HepG2 (cell line): ENCODE data around the gene COL4A2. TPM values are rescaled to one million over a fixed set of nuclear protein-coding genes. Genes with fewer than 3 reads are reported as not detected.

Experiments used
- ATAC-seq: fragments of 200-7000 bp; cut with Tn5 transposase; 3 replicates; pipeline ENCODE4 v1.9.1; 2020; ENCODE audit warnings: mild to moderate bottlenecking, moderate library complexity
- BruUV-seq: library from RNA; stranded (reverse); fragments of 400-500 nt; replicated peaks from 2 replicates; lab custom pipeline; 2021; lab: Mats Ljungman, UMichigan
- CTCF ChIA-PET: fragments of 300-600 bp; formaldehyde crosslinking; extraction: SDS; loops from one replicate; lab custom pipeline; 2021; ENCODE audit warnings: low total read pairs, inconsistent platforms, low intra/inter-chr PET ratio; lab: Yijun Ruan, JAX
- POLR2A ChIA-PET: fragments of 350-600 bp; sonication (Branson Sonifier 250); formaldehyde crosslinking; loops from one replicate; lab custom pipeline; 2020; ENCODE audit warnings: antibody characterized with exemption, inconsistent platforms; lab: Yijun Ruan, JAX
- DNase-seq: peaks from one replicate; pipeline ENCODE4 v3.0.0-alpha.2; 2015; ENCODE audit warnings: low spot score
- FAIRE-seq: peaks from 3 replicates; lab custom pipeline; 2011; peaks lifted over from hg19 to GRCh38; lab: Jason Lieb, UNC
- H2AFZ ChIP-seq: one replicate; pipeline ENCODE4 v1.6.1; 2011; ENCODE audit warnings: low read length, inconsistent platforms
- H3K27ac ChIP-seq: fragments of 300-600 bp; 3 replicates; pipeline ENCODE4 v1.8.0; 2011; ENCODE audit warnings: mixed run types, mild to moderate bottlenecking, mixed read lengths, low read length, inconsistent platforms; ENCODE audit not compliant: insufficient read depth; ENCODE audit errors: extremely low read length
- H3K27me3 ChIP-seq, 2 experiments: fragments of 200-600 bp in 1 of 2; 2 replicates in 1 of 2; 3 replicates in 1 of 2; pipeline versions ENCODE4 v1.6.0 to v1.8.0; 2011; ENCODE audit warnings: low read length in 2 of 2, mild to moderate bottlenecking in 2 of 2, moderate library complexity in 2 of 2, inconsistent platforms in 1 of 2; ENCODE audit not compliant: insufficient read depth in 2 of 2, control insufficient read depth in 1 of 2
- H3K36me3 ChIP-seq, 2 experiments: fragments of 200-600 bp in 1 of 2; replicated peaks in 1 of 2; 2 replicates in 1 of 2; 3 replicates in 1 of 2; pipeline versions ENCODE4 v1.5.1 to v1.8.0; 2011; ENCODE audit warnings: low read length in 2 of 2, inconsistent platforms in 1 of 2; ENCODE audit not compliant: insufficient read depth in 2 of 2, control insufficient read depth in 1 of 2
- H3K4me1 ChIP-seq: 2 replicates; pipeline ENCODE4 v1.5.1; 2012; ENCODE audit warnings: low read length, inconsistent platforms; ENCODE audit not compliant: insufficient read depth
- H3K4me2 ChIP-seq: 2 replicates; pipeline ENCODE4 v1.6.0; 2011; ENCODE audit warnings: low read depth, low read length, inconsistent platforms
- H3K4me3 ChIP-seq, 3 experiments: fragments of 200-600 bp in 1 of 3; sonication (generic), shearing (Covaris generic) in 1 of 3; replicated peaks in 1 of 3; 2 replicates each; pipeline ENCODE4 v1.5.1; 2011 to 2016; ENCODE audit warnings: low read length in 3 of 3, inconsistent platforms in 2 of 3, low read depth in 2 of 3, mild to moderate bottlenecking in 2 of 3, control low read depth in 1 of 3, mixed read lengths in 1 of 3; ENCODE audit not compliant: insufficient read depth in 1 of 3
- H3K79me2 ChIP-seq: one replicate; pipeline ENCODE4 v1.6.1; 2011; ENCODE audit warnings: low read length, inconsistent platforms; ENCODE audit not compliant: insufficient read depth
- H3K9ac ChIP-seq: 2 replicates; pipeline ENCODE4 v1.6.0; 2011; ENCODE audit warnings: mild to moderate bottlenecking, low read depth, low read length, inconsistent platforms; ENCODE audit not compliant: insufficient read depth
- H3K9me3 ChIP-seq: 2 replicates; pipeline ENCODE4 v1.5.1; 2012; ENCODE audit warnings: mild to moderate bottlenecking, low read length
- H4K20me1 ChIP-seq: 2 replicates; pipeline ENCODE4 v1.6.0; 2011; ENCODE audit warnings: inconsistent platforms, mild to moderate bottlenecking, low read length, moderate library complexity; ENCODE audit not compliant: insufficient read depth
- FOXC1 ChIP-seq: sonication (generic); formaldehyde crosslinking; IDR thresholded peaks from 2 replicates; pipeline ENCODE4 v1.8.0; 2022; ENCODE audit warnings: mild to moderate bottlenecking, missing genetic modification reagents, borderline replicate concordance
- MAZ ChIP-seq, 2 experiments: sonication (generic) in 1 of 2; formaldehyde crosslinking in 1 of 2; IDR thresholded peaks; 2 replicates each; pipeline versions ENCODE4 v1.5.0 to v1.6.1; 2012 to 2020; ENCODE audit warnings: low read depth in 2 of 2, mild to moderate bottlenecking in 2 of 2, borderline replicate concordance in 1 of 2, improper control_type of control experiment in 1 of 2, low read length in 1 of 2, missing genetic modification reagents in 1 of 2, moderate library complexity in 1 of 2
- NFRKB ChIP-seq: fragments of 450-650 bp; IDR thresholded peaks from 2 replicates; pipeline ENCODE4 v1.6.1; 2017
- POLR2AphosphoS5 ChIP-seq: IDR thresholded peaks from 2 replicates; pipeline ENCODE4 v1.6.1; 2012; ENCODE audit warnings: low read depth, low read length
- RXRA ChIP-seq: sonication (generic); formaldehyde crosslinking; IDR thresholded peaks from 2 replicates; pipeline ENCODE4 v1.5.1; 2020; ENCODE audit warnings: missing genetic modification reagents
- SOX13 ChIP-seq, 3 experiments: fragments of 450-650 bp in 1 of 3; sonication (generic) in 1 of 3; formaldehyde crosslinking in 1 of 3; IDR thresholded peaks in 2 of 3; conservative IDR thresholded peaks in 1 of 3; 2 replicates each; pipeline versions ENCODE4 v1.5.0 to v1.6.1; 2016 to 2020; ENCODE audit warnings: antibody characterized with exemption in 1 of 3, mild to moderate bottlenecking in 1 of 3, missing compliant biosample characterization in 1 of 3, missing genetic modification reagents in 1 of 3, moderate library complexity in 1 of 3
- ZNF746 ChIP-seq: sonication (generic); formaldehyde crosslinking; IDR thresholded peaks from 2 replicates; pipeline ENCODE4 v1.8.0; 2022; ENCODE audit warnings: mild to moderate bottlenecking, missing genetic modification reagents
- WGBS: methylation state at CpG from one replicate; pipeline ENCODE4 v1.1.6; 2017; ENCODE audit warnings: low lambda C conversion rate; 5-methylcytosine and 5-hydroxymethylcytosine counted together
- in situ Hi-C: cut with HindIII; loops from 2 replicates; pipeline ENCODE4 v1.10.0; 2017; ENCODE audit warnings: low pct_unique_long_range_greater_than_20kb; ENCODE audit not compliant: extremely low pct_ligation_motif_present
- intact Hi-C: fragments of 100-400 bp; cut with micrococcal nuclease; formaldehyde crosslinking; loops from one replicate; pipeline ENCODE4 v1.10.0; 2022; ENCODE audit not compliant: unreplicated experiment
- polyA plus RNA-seq, 8 experiments: library from polyadenylated mRNA; depleted of rRNA in 3 of 8; stranded (reverse) in 7 of 8; unstranded in 1 of 8; fragments of >200 nt; fragmentation: Illumina TruSeq in 4 of 8; extraction: Trizol in 4 of 8; gene quantifications; 2 replicates each; pipeline versions ENCODE4 v1.2.1 to v1.2.3, GENCODE V29; 2011 to 2016; ENCODE audit warnings: low read depth in 4 of 8, missing spikeins in 1 of 8, mixed read lengths in 1 of 8; ENCODE audit not compliant: insufficient read depth in 1 of 8
- total RNA-seq, 5 experiments: library from RNA; depleted of rRNA; stranded (reverse); fragments of >200 nt; fragmentation: Illumina TruSeq; extraction: Trizol; gene quantifications; 2 replicates each; pipeline ENCODE4 v1.2.3, GENCODE V29; 2016; ENCODE audit warnings: low read depth in 1 of 5
- TF ChIP-seq, protein P1 (sequence below): sonication (generic); formaldehyde crosslinking; IDR thresholded peaks from 2 replicates; pipeline ENCODE4 v1.4.0; 2020; ENCODE audit warnings: missing genetic modification reagents
- TF ChIP-seq, protein P2 (sequence below): sonication (generic); formaldehyde crosslinking; IDR thresholded peaks from 2 replicates; pipeline ENCODE4 v1.4.0; 2020; ENCODE audit warnings: mild to moderate bottlenecking, missing genetic modification reagents
- TF ChIP-seq, protein P3 (sequence below): sonication (generic); formaldehyde crosslinking; IDR thresholded peaks from 2 replicates; pipeline ENCODE4 v1.8.0; 2023; ENCODE audit warnings: mild to moderate bottlenecking, missing genetic modification reagents
- TF ChIP-seq, protein P4 (sequence below): sonication (generic); formaldehyde crosslinking; IDR thresholded peaks from 2 replicates; pipeline ENCODE4 v1.9.0; 2022; ENCODE audit warnings: low read depth, missing genetic modification reagents
- TF ChIP-seq, protein P5 (sequence below): sonication (generic); formaldehyde crosslinking; IDR thresholded peaks from 2 replicates; pipeline ENCODE4 v1.4.0; 2020; ENCODE audit warnings: missing genetic modification reagents

Gene COL4A2
- total and polyA plus RNA-seq, 2 of the 13 experiments (the other 11 are each of a cell fraction or from before 2014, with no cell fraction given) = 0.22 to 1.9 TPM

DNA sequence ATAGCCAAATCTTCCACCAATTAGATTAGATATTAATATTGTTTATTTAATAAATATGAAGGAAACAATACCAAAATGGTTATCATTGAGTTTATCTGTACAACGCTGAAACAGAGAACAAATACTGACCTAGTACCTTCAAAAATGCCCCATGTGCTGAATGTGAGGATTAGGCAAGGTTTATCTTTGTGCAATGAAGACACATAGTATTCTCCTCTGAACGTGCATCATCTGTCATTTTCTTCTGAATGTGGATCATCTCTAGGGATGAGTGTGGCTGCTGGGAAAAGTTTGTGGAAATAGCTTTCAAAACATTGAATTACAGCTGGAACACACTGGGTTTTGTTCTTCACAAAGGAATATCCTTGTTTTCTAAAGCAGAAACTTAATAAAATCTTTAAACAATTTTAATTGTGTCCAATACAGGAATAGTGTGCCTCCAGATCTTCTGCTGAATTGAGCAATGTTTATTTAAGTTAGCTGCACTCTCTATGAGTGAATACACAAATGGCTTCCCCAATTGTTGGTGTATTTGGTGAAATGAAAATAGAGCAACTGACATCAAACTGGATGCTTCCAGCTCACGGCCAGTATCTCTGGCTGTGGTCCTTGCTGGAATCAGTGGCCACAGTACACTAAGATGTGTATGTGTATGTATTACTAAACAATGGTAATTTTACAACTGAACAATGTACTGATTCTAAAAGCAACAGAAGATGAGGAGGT lies 6.8 kb upstream of the COL4A2 start:
- no peak overlapping the region for H3K4me2 ChIP-seq
- H3K9ac ChIP-seq = no peak overlapping the region
- H3K9me3 ChIP-seq = no peaks in the 10 kb centered on the region
- no peaks in the 10 kb centered on the region for H3K79me2 ChIP-seq
- H3K4me3 ChIP-seq = no peak overlapping the region
- DNase-seq (no peak), FAIRE-seq (no peak), ATAC-seq (no peak)
- no peaks in the 10 kb centered on the region for H3K4me1 ChIP-seq
- no peak overlapping the region for H3K27ac ChIP-seq
- in situ Hi-C loops (no loop called here), intact Hi-C loops (no loop called here)
- 0% methylated on average over 3 of the region's 3 CpGs for WGBS
- no peak overlapping the region for H2AFZ ChIP-seq
- no peaks in the 10 kb centered on the region for H4K20me1 ChIP-seq
- CTCF ChIA-PET = no interaction called here
- POLR2A ChIA-PET = no interaction called here
- no TSS peak for BruUV-seq
- TF ChIP-seq, protein P1, sequence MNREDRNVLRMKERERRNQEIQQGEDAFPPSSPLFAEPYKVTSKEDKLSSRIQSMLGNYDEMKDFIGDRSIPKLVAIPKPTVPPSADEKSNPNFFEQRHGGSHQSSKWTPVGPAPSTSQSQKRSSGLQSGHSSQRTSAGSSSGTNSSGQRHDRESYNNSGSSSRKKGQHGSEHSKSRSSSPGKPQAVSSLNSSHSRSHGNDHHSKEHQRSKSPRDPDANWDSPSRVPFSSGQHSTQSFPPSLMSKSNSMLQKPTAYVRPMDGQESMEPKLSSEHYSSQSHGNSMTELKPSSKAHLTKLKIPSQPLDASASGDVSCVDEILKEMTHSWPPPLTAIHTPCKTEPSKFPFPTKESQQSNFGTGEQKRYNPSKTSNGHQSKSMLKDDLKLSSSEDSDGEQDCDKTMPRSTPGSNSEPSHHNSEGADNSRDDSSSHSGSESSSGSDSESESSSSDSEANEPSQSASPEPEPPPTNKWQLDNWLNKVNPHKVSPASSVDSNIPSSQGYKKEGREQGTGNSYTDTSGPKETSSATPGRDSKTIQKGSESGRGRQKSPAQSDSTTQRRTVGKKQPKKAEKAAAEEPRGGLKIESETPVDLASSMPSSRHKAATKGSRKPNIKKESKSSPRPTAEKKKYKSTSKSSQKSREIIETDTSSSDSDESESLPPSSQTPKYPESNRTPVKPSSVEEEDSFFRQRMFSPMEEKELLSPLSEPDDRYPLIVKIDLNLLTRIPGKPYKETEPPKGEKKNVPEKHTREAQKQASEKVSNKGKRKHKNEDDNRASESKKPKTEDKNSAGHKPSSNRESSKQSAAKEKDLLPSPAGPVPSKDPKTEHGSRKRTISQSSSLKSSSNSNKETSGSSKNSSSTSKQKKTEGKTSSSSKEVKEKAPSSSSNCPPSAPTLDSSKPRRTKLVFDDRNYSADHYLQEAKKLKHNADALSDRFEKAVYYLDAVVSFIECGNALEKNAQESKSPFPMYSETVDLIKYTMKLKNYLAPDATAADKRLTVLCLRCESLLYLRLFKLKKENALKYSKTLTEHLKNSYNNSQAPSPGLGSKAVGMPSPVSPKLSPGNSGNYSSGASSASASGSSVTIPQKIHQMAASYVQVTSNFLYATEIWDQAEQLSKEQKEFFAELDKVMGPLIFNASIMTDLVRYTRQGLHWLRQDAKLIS (CRISPR knock-in tag) = no peak
- TF ChIP-seq, protein P2, sequence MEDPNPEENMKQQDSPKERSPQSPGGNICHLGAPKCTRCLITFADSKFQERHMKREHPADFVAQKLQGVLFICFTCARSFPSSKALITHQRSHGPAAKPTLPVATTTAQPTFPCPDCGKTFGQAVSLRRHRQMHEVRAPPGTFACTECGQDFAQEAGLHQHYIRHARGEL = no peak
- no peak for TF ChIP-seq POLR2AphosphoS5
- TF ChIP-seq, protein P3, sequence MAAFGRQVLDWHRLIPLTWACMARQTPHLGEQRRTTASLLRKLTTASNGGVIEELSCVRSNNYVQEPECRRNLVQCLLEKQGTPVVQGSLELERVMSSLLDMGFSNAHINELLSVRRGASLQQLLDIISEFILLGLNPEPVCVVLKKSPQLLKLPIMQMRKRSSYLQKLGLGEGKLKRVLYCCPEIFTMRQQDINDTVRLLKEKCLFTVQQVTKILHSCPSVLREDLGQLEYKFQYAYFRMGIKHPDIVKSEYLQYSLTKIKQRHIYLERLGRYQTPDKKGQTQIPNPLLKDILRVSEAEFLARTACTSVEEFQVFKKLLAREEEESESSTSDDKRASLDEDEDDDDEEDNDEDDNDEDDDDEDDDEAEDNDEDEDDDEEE = no peak
- TF ChIP-seq SOX13 (IDR thresholded peaks at IDR 0.05) = no peak
- TF ChIP-seq SOX13 (CRISPR knock-in tag; conservative IDR thresholded peaks at IDR 0.05 in 1 of 2, IDR thresholded peaks at IDR 0.05 in 1 of 2) = no peak
- no peak for TF ChIP-seq MAZ (IDR thresholded peaks at IDR 0.05; ENCODE audit: borderline replicate concordance, low read depth, low read length)
- no peak for TF ChIP-seq MAZ (CRISPR knock-in tag; IDR thresholded peaks at IDR 0.05; ENCODE audit: low read depth)
- no peak for TF ChIP-seq FOXC1 (CRISPR knock-in tag)
- no peak for TF ChIP-seq NFRKB
- TF ChIP-seq RXRA (CRISPR knock-in tag) = no peak
- TF ChIP-seq, protein P4, sequence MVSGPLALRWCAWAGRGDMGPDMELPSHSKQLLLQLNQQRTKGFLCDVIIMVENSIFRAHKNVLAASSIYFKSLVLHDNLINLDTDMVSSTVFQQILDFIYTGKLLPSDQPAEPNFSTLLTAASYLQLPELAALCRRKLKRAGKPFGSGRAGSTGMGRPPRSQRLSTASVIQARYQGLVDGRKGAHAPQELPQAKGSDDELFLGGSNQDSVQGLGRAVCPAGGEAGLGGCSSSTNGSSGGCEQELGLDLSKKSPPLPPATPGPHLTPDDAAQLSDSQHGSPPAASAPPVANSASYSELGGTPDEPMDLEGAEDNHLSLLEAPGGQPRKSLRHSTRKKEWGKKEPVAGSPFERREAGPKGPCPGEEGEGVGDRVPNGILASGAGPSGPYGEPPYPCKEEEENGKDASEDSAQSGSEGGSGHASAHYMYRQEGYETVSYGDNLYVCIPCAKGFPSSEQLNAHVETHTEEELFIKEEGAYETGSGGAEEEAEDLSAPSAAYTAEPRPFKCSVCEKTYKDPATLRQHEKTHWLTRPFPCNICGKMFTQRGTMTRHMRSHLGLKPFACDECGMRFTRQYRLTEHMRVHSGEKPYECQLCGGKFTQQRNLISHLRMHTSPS (CRISPR knock-in tag) = no peak
- TF ChIP-seq ZNF746 (CRISPR knock-in tag) = no peak
- TF ChIP-seq, protein P5, sequence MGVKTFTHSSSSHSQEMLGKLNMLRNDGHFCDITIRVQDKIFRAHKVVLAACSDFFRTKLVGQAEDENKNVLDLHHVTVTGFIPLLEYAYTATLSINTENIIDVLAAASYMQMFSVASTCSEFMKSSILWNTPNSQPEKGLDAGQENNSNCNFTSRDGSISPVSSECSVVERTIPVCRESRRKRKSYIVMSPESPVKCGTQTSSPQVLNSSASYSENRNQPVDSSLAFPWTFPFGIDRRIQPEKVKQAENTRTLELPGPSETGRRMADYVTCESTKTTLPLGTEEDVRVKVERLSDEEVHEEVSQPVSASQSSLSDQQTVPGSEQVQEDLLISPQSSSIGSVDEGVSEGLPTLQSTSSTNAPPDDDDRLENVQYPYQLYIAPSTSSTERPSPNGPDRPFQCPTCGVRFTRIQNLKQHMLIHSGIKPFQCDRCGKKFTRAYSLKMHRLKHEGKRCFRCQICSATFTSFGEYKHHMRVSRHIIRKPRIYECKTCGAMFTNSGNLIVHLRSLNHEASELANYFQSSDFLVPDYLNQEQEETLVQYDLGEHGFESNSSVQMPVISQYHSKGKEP (CRISPR knock-in tag) = no peak
- peaks cover 6 to 44% of the 10 kb centered on the region in 2 experiments for H3K27me3 ChIP-seq
- no peaks in the 10 kb centered on the region for H3K36me3 ChIP-seq
